GM13976 (cell line): ENCODE data around the gene SLC25A23.
"Not testable (repeated sequence)": the region's sequence is repeated elsewhere in the genome, so short reads cannot be mapped to it uniquely, and the experiment has no call there.

Source experiments
- DNase-seq: peaks from one replicate; pipeline ENCODE4 v3.0.0; 2012; ENCODE audit warnings: low spot score
- in situ Hi-C: fragments of 300-500 bp; cut with MboI; formaldehyde crosslinking; loops from one replicate; pipeline ENCODE4 v1.12.0; 2022; ENCODE audit warnings: low sequenced_read_pairs, mixed read lengths, inconsistent platforms; ENCODE audit not compliant: unreplicated experiment
- TF ChIP-seq, protein P1 (sequence below): IDR thresholded peaks from 2 replicates; pipeline ENCODE4 v1.5.1; 2012; ENCODE audit warnings: borderline replicate concordance, mild to moderate bottlenecking; ENCODE audit not compliant: insufficient read depth; ENCODE audit errors: extremely low read depth, missing control alignments, control extremely low read depth

Gene SLC25A23

DNA sequence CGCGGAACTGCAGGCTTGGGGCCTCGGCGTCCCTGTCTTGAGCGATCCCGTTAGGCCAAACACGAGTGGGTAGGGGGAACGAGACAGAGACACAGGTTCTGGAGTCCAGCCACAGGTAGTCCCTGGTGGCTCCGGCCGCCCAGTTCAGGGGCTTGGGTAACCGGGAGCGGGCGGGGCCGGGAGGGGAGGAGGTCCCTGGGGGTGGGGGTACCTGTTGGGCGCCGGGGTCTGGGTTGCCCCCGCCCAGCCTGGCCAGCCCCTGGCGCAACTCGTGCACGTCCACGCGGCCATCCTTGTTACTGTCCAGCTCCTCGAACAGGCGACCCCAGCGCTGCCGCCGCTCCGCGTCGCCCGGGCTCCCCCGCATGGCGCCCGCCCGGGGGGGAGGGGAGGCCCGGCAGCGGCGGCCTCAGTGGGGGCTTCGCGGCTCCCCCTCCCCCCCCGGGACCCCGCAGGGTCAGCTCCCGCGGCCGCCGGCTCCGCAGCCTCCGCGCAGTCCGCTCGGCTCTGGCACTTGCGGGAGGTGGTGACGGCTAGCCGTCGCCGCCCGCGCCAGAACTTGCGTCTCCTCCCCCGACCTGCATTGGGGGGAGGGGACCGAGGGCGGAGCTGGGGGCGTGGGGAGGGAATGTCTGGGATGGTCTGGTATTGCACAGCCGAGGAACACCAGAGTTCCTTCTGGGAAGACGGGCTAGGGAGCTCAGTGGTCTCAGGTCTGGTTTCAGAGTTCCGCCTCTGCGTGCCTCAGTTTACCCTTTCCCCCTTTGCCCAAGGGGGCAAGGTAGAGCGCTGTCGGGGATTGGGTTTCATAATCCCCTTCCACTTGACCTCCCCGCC is at the start of gene SLC25A23:
Gene SLC25A23 (minus strand): TSS at position 531 of the 837 bp plus-strand sequence. CDS start 164 bp downstream, at position 367.
- TF ChIP-seq, protein P1, sequence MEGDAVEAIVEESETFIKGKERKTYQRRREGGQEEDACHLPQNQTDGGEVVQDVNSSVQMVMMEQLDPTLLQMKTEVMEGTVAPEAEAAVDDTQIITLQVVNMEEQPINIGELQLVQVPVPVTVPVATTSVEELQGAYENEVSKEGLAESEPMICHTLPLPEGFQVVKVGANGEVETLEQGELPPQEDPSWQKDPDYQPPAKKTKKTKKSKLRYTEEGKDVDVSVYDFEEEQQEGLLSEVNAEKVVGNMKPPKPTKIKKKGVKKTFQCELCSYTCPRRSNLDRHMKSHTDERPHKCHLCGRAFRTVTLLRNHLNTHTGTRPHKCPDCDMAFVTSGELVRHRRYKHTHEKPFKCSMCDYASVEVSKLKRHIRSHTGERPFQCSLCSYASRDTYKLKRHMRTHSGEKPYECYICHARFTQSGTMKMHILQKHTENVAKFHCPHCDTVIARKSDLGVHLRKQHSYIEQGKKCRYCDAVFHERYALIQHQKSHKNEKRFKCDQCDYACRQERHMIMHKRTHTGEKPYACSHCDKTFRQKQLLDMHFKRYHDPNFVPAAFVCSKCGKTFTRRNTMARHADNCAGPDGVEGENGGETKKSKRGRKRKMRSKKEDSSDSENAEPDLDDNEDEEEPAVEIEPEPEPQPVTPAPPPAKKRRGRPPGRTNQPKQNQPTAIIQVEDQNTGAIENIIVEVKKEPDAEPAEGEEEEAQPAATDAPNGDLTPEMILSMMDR: no peak
- in situ Hi-C loops: no loop called here

GRCh38 chr19:6508028-6508771 is 48.6 kb upstream of the SLC25A23 start:
- not testable (repeated sequence) for DNase-seq
- in situ Hi-C loops: loop anchor here (25.0 kb wide), 1 partner anchor 354 kb away; no protein-coding TSS in a partner anchor

More for the DNA sequence above, at the start of gene SLC25A23:
- peak; percentile 92 for DNase-seq

GRCh38 chr19:6503407-6504201 is 44.0 kb upstream of the SLC25A23 start:
- TF ChIP-seq, protein P1: no peak
- DNase-seq: no peak
- in situ Hi-C loops: loop anchor here (25.0 kb wide), 1 partner anchor 359 kb away; no protein-coding TSS in a partner anchor

DNA sequence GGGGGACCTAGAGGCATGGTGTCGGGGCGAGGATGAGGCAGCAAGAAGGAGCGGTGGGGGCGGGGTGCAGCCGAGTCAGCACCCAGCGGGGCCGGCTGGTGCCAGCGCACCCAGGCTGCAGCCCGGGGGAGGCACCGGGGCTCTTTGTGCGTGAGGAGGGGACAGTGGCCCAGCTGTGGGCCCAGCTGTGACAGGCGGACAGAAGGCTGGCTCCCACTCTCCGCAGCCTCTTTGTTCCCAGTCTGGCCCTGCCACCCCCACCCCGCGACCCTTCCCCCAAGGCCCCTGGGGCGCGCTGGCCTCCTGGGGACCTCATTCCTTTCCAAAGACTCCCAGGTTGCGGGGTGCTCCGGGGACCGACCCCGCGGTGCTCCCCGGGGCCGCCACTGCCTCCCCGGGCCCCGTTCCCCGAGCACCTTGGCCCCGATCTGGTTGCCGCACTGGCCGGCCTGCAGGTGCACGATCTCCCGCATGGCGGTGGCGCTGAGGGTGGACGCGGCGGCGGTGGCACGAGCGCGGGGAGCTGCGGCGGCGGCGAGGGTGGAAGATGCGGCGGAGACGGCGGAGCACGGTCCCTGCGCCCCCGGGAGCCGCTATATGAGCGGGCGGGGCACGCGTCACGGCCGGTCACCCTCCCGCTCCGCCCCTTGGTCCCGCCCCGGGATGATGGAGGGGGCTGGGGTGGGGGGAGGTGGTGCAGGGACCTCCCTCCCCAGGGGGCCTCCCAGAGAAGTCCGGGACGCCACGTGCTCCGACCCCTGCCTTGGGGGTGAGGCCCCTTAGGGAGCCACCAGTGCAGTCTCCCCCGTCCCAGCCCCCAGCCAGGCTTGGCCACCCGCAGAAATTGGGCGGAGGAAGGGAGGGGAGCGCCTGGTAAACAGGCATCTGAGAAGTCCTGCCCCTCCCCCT is 42.4 kb upstream of the SLC25A23 start, which contains the start of gene TUBB4A:
Gene TUBB4A (minus strand): TSS at position 570 of the 909 bp plus-strand sequence. CDS start 97 bp downstream, at position 473.
- peak; percentile 88 for DNase-seq
- TF ChIP-seq, protein P1: peak; percentile 2
- in situ Hi-C loops: loop anchor here (25.0 kb wide), 1 partner anchor 360 kb away; no protein-coding TSS in a partner anchor

- TF ChIP-seq, protein P1: no peak
- in situ Hi-C loops: loop anchor here (25.0 kb wide), 1 partner anchor 361 kb away; no protein-coding TSS in a partner anchor
- no peak for DNase-seq
These were observed 41.5 kb upstream of the SLC25A23 start for GRCh38 chr19:6500837-6501739.
